RWPE1 (cell line): Measurements from ENCODE around the gene C2orf92.

Source experiments
- CTCF ChIA-PET: fragments of 350-600 bp; sonication (Branson Sonifier 250); formaldehyde crosslinking; extraction: SDS; loops from one replicate; lab custom pipeline; 2021; lab: Yijun Ruan, JAX
- POLR2A ChIA-PET: fragments of 400-600 bp; formaldehyde crosslinking; extraction: SDS; loops from one replicate; lab custom pipeline; 2020; ENCODE audit warnings: antibody characterized with exemption; ENCODE audit not compliant: low non-redundant PET; lab: Yijun Ruan, JAX
- DNase-seq: peaks from one replicate; pipeline ENCODE4 v3.0.0; 2012; ENCODE audit warnings: low spot score
- H3K27ac ChIP-seq: fragments of 450-650 bp; 2 replicates; pipeline ENCODE4 v1.5.1; 2017
- CTCF ChIP-seq: fragments of 450-650 bp; conservative IDR thresholded peaks from 2 replicates; pipeline ENCODE4 v1.5.1; 2017; ENCODE audit warnings: low read depth, mild to moderate bottlenecking

The C2orf92 gene

GRCh38 chr2:97719362-97720155, 50.0 kb downstream of the C2orf92 start:
- ChIA-PET POLR2A (no interaction called here), CTCF (interaction anchor here (0.7 kb wide), 1 partner anchor 748 kb away, joined by 3 read pairs; no protein-coding TSS in a partner anchor)
- no peak for TF ChIP-seq CTCF
- no peak for DNase-seq
- no peak overlapping the region for H3K27ac ChIP-seq

- H3K27ac ChIP-seq: no peak overlapping the region
- DNase-seq: no peak
- TF ChIP-seq CTCF: no peak
- POLR2A ChIA-PET: no interaction called here
- CTCF ChIA-PET: interaction anchor here (0.6 kb wide), 1 partner anchor 26 kb away, joined by 4 read pairs; no protein-coding TSS in a partner anchor
Measured at GRCh38 chr2:97720746-97721145, 51.2 kb downstream of the C2orf92 start.

- POLR2A ChIA-PET: no interaction called here
- TF ChIP-seq CTCF: no peak
- CTCF ChIA-PET: interaction anchor here (0.6 kb wide), 1 partner anchor 19 kb away, joined by 3 read pairs; no protein-coding TSS in a partner anchor
- no peak for DNase-seq
- no peak overlapping the region for H3K27ac ChIP-seq
Measured at GRCh38 chr2:97722227-97722626, 52.7 kb downstream of the C2orf92 start.

GRCh38 chr2:97723156-97724072, 53.9 kb downstream of the C2orf92 start:
- TF ChIP-seq CTCF: no peak
- POLR2A ChIA-PET: no interaction called here
- DNase-seq: no peak
- CTCF ChIA-PET: no interaction called here
- H3K27ac ChIP-seq: no peak overlapping the region

- POLR2A ChIA-PET: no interaction called here
- no peak overlapping the region for H3K27ac ChIP-seq
- CTCF ChIA-PET: no interaction called here
- no peak for DNase-seq
- TF ChIP-seq CTCF: no peak
Measured at GRCh38 chr2:97724073-97724410, 54.5 kb downstream of the C2orf92 start.

GRCh38 chr2:97724501-97724900, 55.0 kb downstream of the C2orf92 start:
- no peak for TF ChIP-seq CTCF
- DNase-seq: no peak
- POLR2A ChIA-PET: no interaction called here
- no peak overlapping the region for H3K27ac ChIP-seq
- CTCF ChIA-PET: interaction anchor here (1.1 kb wide), 1 partner anchor 15 kb away, joined by 3 read pairs; no protein-coding TSS in a partner anchor
